ENCODE measurements around the gene RAB6B.

RAB6B gene

GRCh38 chr3:133775835-133776234 is 119.8 kb downstream of the RAB6B start:
- no peak for DNase-seq (ENCODE audit: low read depth in 1 of 2, low spot score in 1 of 2)

GRCh38 chr3:133775309-133775708 is 120.4 kb downstream of the RAB6B start:
- DNase-seq (ENCODE audit: low read depth in 1 of 2, low spot score in 1 of 2): no peak

All from activated T-helper 1 cell treated with anti-CD3 and anti-CD28 coated beads, Interleukin-2, amount 50 U/mL, for 16 hours (primary cell).